D721Med (cell line): ENCODE data around the gene RNASE13.

Source experiments
- DNase-seq: peaks from one replicate; pipeline ENCODE4 v3.0.0; 2011; ENCODE audit warnings: low spot score; ENCODE audit not compliant: insufficient read length
- FAIRE-seq: peaks from 2 replicates; lab custom pipeline; 2011; peaks lifted over from hg19 to GRCh38; lab: Jason Lieb, UNC
- CTCF ChIP-seq: IDR thresholded peaks from 2 replicates; pipeline ENCODE4 v1.5.1; 2012; ENCODE audit warnings: mild to moderate bottlenecking, control low read depth; ENCODE audit not compliant: insufficient read depth; ENCODE audit errors: missing control alignments

RNASE13 gene

GRCh38 chr14:21070610-21071224 is 36.1 kb upstream of the RNASE13 start:
- FAIRE-seq (no peak), DNase-seq (no peak)

GRCh38 chr14:21070083-21070609 is 35.5 kb upstream of the RNASE13 start, which contains the start of gene ARHGEF40:
TSS of gene ARHGEF40 (plus strand) at chr14:21070304. CDS start at chr14:21070397, 93 bp downstream.
- FAIRE-seq: no peak
- no peak for DNase-seq
- no peak for TF ChIP-seq CTCF

More at GRCh38 chr14:21070610-21071224, 36.1 kb upstream of the RNASE13 start:
- no peak for TF ChIP-seq CTCF

- no peak for TF ChIP-seq CTCF
- no peak for DNase-seq
- no peak for FAIRE-seq
Observed at GRCh38 chr14:21069388-21070082, 34.9 kb upstream of the RNASE13 start.

- TF ChIP-seq CTCF: peak; percentile 64
- FAIRE-seq (no peak), DNase-seq (no peak)
Observed at GRCh38 chr14:21068521-21069387, 34.1 kb upstream of the RNASE13 start.

GRCh38 chr14:21066882-21067502 is 32.4 kb upstream of the RNASE13 start:
- DNase-seq (no peak), FAIRE-seq (no peak)
- TF ChIP-seq CTCF: peak; percentile 23

- DNase-seq (no peak), FAIRE-seq (no peak)
- no peak for TF ChIP-seq CTCF
Observed at GRCh38 chr14:21063479-21063878, 28.9 kb upstream of the RNASE13 start.
